SHP77 treated with DMSO at 0.1 percent for 48 hours (cell line): Measurements from ENCODE around the gene GAN.
"Not testable (repeated sequence)": the region's sequence is repeated elsewhere in the genome, so short reads cannot be mapped to it uniquely, and the experiment has no call there.

Experiments
- DNase-seq: peaks from one replicate; lab custom pipeline; 2025; lab: John Stamatoyannopoulos, UW

Gene GAN

DNA sequence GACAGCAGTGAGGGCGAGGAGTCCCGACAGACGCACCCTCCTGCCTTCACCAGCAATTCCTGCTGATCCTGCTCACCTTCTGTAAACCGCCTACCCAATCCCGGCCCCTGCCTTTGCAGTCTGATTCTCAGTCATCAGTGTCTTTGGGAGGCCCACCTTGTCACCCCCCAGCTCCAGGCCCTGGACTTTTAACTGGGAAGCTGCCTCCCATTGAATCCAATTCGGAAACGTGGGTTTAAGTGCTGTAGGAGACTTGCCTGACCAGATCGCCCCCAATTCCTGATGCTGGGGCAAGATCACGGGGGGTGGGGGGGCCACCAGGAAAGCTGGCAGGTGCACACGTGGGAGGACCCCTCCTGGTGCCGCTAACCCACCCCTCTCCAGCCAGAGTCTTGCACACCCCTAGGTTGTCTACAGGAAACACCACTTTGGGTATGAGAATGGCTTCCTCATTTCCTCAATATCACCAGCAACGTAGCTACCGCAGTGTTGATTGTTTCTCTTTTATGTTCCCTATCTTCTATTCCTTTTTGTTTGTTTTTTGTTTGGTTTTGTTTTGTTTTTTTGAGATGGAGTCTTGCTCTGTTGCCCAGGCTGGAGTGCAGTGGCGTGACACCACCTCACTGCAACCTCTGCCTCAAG is 83.2 kb downstream of the GAN start:
- no peak for DNase-seq

DNA sequence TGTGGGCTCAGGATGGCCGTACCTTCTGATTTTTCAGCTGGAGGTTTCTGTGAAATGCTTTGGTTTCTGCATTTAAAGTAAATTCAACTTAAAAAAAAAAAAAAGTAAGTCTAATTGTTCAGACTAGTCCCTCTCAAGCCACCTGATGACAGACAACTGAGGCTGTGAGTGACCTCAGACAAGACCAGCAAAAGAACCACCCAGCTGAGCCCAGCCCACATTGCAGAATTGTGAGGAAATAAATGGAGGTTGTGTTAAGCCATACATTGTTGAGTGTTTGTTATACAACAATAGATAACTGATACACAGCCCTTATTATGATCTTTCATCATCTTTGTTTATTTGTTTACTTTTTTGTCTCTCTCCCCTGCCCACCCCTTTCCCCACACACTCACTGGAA is 85.1 kb downstream of the GAN start:
- DNase-seq = no peak

- DNase-seq = no peak
These were observed 86.5 kb downstream of the GAN start for GRCh38 chr16:81401035-81401950.

DNA sequence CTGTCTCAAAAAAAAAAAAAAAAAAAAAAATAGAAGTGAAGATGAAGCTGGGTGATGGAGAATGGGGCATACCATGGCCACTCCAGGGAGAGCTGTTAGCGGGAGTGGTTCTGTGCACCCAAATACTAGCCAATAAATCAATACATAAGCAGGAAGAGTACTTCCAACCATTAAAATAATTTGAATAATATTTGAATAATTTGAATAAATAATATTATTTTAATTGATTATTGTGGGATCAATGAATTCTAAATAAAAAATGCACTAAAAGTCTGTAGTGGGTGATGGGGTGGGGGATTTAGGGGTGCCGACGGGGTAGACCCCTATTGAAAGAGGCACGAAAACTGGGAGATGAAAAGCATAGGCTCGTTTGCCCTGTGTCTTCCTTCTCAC is 88.4 kb downstream of the GAN start:
- no peak for DNase-seq

GRCh38 chr16:81403601-81404391 is 89.0 kb downstream of the GAN start:
- DNase-seq = peak; percentile 79

- DNase-seq = not testable (repeated sequence)
These were observed 90.2 kb downstream of the GAN start for GRCh38 chr16:81405002-81405401.

DNA sequence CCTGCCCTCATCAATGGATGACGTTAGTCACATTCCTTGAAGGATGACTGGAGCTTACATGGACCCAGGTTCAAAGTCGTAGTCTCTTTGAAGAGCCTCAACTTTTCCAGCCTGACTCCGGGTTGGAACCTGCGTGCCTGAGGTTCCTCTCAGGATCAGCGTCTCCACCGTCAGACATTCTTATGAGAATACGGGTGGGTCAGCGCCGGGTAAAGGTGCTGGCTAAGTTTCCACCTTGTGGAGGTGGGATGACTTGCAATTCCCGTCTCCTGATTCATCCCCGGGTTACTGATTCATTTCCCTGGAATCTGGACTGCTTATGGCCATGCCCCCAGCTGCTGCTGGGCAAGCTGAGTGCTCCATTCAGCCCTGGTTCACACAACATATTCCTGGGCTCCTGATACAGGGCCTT is 90.9 kb downstream of the GAN start:
- no peak for DNase-seq

DNA sequence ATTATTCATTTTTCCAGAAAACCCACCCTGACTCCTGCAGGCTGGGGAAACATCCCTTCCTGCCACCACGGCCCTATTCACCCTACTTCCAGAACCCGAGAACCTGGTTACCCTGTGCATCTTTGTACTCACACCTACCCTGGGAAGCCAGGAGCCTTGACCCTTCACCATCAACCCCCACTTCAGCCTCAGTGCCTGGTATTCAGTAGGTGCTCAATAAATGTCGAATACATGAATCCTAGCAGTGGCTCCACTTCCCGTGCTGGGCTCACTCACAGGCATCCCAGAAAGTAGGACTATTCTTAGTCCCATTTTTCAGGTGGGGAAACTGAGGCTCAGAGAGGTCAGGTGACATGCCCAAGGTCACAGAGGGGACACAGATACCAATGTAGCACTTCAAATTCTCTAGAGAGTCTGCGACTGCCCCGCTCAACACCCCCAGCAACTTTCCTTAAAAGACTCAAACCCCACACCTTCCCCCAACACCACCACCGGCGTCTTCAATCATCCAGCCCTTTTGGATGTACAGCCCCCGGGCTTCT is 93.7 kb downstream of the GAN start:
- no peak for DNase-seq

- no peak for DNase-seq
These were observed 94.3 kb downstream of the GAN start for GRCh38 chr16:81409016-81409556.

DNA sequence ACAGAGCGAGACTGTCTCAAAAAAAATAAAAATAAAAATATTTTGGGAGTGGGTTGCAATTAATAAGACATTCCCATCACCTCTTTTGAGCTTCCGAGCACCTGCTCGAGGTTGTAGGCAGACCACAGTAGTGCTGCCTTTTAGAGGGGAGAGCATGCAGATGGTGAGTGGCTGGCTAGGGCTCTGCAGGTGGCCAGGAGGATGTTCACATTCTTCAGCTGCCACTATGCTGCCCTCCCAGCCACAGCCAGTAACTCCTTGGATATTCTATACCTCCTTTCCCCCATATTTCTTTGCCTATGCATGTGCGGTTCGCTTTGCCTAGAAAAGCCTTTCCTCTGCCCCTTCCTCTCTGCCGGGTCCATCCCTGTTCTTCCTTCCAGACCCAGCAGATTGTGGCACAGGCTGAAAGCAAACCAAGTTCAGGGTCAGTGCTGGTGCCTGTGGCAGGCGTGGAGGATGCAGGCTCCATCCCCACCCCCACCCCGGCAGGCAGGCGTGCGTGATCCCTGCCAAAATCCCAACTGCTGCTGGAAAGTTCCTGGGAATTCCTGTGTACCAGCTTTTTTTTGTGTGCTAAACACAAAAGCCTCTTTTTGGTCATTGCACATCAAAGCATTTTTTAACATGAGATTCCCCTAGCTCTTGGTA is 96.0 kb downstream of the GAN start:
- DNase-seq = no peak

DNA sequence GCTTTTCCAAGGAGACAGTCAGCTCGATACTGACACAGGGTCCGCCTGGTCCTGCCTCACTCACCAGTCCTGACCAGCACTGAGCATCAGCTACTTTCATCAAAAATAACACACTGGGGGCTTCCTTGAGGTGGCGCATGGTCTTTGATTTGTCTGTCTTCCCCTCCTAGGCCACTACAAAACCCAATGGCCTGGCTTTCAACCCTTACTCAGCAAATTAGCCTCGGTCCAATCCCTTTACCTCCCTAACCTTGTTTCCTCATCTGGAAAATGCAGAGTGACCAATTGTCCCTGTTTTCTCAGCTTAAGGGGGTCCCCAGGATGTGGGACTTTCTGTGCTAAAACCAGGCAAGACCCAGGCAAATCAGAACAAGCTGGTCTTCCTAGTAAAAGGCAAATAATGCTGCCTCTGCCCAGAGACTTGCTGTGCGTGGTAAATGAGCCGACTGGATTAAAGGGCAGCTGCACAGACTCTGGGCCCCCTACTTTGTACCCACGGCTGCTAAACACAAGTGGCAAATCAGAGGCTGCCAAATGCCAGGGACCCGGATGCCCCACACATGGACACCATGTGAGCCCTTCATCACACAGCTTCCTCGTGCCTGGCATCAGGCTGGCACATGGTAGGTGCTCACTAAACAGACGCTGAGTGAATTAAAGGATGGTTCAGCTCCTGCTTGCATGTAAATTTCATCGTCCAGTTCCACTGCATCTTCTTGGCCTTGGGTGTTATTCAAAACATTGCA is 98.7 kb downstream of the GAN start:
- no peak for DNase-seq

- DNase-seq = no peak
These were observed 101.0 kb downstream of the GAN start for GRCh38 chr16:81415751-81416150.

DNA sequence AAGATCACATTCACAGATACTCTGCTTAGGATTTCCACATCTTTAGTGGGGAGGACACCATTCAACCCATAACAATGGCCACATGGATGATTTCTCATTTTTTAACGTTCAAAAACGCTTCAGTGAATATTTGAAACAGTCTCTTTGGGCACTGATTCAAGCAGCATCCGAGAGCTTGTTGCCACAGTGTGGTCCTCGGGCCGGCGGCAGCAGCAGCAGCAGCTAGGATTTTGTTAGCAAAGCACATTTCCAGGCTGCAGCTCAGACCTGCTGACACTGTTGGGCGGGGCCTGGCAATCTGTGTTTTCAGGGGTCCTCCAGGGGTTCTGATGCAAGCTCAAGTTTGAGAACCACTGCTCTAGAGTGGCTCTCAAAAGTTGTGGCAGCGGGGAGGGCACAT is 102.0 kb downstream of the GAN start:
- no peak for DNase-seq

DNA sequence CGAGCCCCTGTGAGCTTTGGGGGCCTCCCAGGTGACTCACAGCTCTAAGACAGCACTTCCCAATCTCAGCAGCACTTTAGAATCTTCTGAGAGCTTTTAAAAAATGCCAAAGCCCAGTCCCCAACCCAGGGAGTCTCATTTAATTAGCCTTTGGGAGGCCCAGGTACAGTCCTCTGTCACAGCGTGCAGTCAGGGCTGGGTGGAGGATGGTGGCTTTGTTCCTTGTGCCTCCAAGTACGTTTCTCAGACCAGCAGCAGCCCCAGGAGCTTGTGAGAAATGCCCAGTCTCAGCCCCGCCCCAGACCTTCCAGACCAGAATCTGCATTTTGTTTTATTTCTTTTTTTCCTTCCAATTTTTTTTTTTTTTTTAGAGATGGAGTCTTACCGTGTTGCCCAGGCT is 102.4 kb downstream of the GAN start:
- no peak for DNase-seq

- DNase-seq = no peak
These were observed 105.0 kb downstream of the GAN start for GRCh38 chr16:81419806-81420205.

- no peak for DNase-seq
These were observed 106.4 kb downstream of the GAN start for GRCh38 chr16:81421126-81421525.

DNA sequence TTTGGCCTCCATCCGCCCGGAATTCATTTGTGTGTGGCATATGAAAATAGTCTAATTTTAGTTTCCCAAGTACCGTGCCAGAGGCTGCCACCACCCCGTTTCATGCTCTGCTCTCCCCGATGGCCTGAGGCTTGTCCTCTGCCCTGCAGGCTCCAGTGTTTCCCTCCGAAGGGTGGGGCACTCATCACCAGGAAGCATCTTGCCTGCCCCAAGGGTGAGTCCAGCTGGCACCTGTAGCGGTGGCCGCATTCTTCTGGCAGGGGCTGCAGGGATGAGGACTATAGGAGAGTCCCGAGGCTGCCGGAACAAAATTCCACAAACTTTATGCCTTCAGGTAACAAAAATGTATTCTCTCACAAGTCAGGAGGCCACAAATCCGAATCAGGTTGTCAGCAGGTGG is 106.8 kb downstream of the GAN start:
- no peak for DNase-seq

DNA sequence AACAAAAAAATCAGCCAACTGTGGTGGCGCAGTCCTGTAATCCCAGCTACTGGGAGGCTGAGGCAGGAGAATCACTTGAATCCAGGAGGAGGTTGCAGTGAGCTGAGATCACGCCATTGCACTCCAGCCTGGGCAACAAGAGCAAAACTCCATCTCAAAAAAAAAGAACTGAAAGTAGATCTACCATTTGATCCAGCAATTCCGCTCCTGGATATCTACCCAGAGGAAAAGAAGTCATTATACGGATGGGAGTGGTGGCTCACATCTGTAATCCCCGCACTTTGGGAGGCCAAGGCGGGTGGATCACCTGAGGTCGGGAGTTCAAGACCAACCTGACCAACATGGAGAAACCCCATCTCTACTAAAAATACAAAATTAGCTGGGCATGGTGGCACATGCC is 107.4 kb downstream of the GAN start:
- not testable (repeated sequence) for DNase-seq

DNA sequence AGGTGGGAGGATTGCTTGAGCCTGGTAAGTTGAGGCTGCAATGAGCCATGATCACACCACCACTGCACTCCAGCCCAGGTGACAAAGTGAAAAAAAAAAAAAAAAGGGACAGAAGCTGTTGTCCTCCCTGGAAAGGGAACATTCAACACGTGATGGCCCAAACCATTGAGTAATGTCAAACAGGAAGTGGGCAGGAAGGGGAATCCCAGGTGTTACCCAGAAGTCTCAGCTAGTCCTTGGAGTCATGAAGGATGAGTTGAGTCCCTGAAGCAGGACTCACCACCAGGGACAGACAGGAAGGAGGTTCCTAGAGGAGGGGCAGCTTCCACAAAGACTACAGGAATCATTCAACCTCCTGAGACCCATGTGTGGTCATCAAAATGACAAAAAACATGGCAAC is 110.0 kb downstream of the GAN start:
- no peak for DNase-seq

GRCh38 chr16:81427219-81427618 is 112.5 kb downstream of the GAN start:
- DNase-seq = no peak

DNA sequence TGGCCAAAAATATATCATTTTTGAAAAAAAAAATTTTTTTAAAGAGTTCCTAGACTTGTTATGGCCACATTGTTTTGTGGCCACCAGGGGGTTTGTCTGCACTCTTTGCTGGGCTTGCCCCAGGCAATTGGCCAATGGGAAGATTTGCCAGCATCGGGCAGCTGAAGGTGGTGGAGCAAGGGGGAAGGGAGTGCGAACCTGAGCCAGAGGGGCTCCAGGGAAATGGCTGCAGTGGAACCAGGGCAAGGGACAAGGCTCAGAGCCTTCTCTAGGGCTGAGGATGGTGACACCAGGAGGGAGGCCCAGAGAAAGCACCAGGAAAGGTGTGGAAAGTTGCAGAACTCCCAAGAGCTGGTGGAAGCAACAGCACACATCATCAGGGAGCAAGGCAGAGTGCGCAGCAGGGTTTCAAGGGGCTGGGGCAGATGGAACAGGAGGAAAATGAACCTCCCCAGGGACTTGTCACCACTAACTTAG is 114.3 kb downstream of the GAN start:
- no peak for DNase-seq
